Measurements from ENCODE around the gene EXOC3L4. TPM values are rescaled to one million over a fixed set of nuclear protein-coding genes. Genes with fewer than 3 reads are reported as not detected.
"Not testable (repeated sequence)": the region's sequence is repeated elsewhere in the genome, so short reads cannot be mapped to it uniquely, and the experiment has no call there.

EXOC3L4 gene
- polyA plus RNA-seq, 1 of the 3 experiments (the other 2 are of a cell fraction): 0.46 TPM

- Histone ChIP-seq H3K4me3 (ENCODE audit: low read depth in 2 of 2, low read length in 1 of 2) (no peak overlapping the region), H3K27ac (ENCODE audit: low read depth in 2 of 2, low read length in 1 of 2) (no peak overlapping the region), H3K9me2 (no peaks in the 10 kb centered on the region), H3F3A (replicated peaks; ENCODE audit: insufficient read depth) (no peaks in the 10 kb centered on the region), H4K20me1 (ENCODE audit: insufficient read depth) (no peaks in the 10 kb centered on the region), H3K9ac (no peak overlapping the region), H3K4me2 (no peak overlapping the region), H3K9me3 (no peaks in the 10 kb centered on the region), H3K4me1 (ENCODE audit: control insufficient read depth in 1 of 2, insufficient read depth in 2 of 2, low read depth in 1 of 2, low read length in 1 of 2) (peaks cover 0 to 11% of the 10 kb centered on the region in 2 experiments; a peak in 2 of 4 replicates), H3K27me3 (ENCODE audit: insufficient read depth) (no peaks in the 10 kb centered on the region), H3K36me3 (replicated peaks in 1 of 2; ENCODE audit: control insufficient read depth in 1 of 2, insufficient read depth in 2 of 2, low read length in 1 of 2) (no peaks in the 10 kb centered on the region), H2AFZ (ENCODE audit: low read depth) (no peak overlapping the region), H3K79me2 (ENCODE audit: insufficient read depth) (no peaks in the 10 kb centered on the region)
- ChIA-PET CTCF (no interaction called here), POLR2A (no interaction called here)
- 31% methylated on average over 6 of the region's 6 CpGs for WGBS (ENCODE audit: low lambda C conversion rate)
- peak; percentile 77 for DNase-seq
- TF ChIP-seq RXRA (IDR thresholded peaks at IDR 0.05; ENCODE audit: borderline replicate concordance, low read depth) (peak; percentile 95), MEF2A (IDR thresholded peaks at IDR 0.05; ENCODE audit: borderline replicate concordance, low read depth) (no peak), EP300 (IDR thresholded peaks at IDR 0.05; ENCODE audit: borderline replicate concordance in 1 of 2, low read depth in 1 of 2, low read length in 1 of 2) (no peak), FOSL2 (IDR thresholded peaks at IDR 0.05; ENCODE audit: borderline replicate concordance, low read depth) (no peak), SIN3A (IDR thresholded peaks at IDR 0.05; ENCODE audit: borderline replicate concordance, low read depth, low read length) (no peak), JUND (IDR thresholded peaks at IDR 0.05) (no peak), ZBTB33 (IDR thresholded peaks at IDR 0.05; ENCODE audit: borderline replicate concordance, low read depth) (no peak), YY1 (IDR thresholded peaks at IDR 0.05; ENCODE audit: low read depth) (no peak), MAX (IDR thresholded peaks at IDR 0.05; ENCODE audit: low read depth) (peak; percentile 49; the same call in 1 of the 2 replicates), USF2 (IDR thresholded peaks at IDR 0.05; ENCODE audit: borderline replicate concordance, low read depth, low read length) (no peak), REST (IDR thresholded peaks at IDR 0.05; ENCODE audit: low read depth, low read length) (no peak), CTCF (IDR thresholded peaks at IDR 0.05) (no peak), EZH2phosphoT487 (IDR thresholded peaks at IDR 0.05; ENCODE audit: borderline replicate concordance, low read depth) (no peak), TAF1 (IDR thresholded peaks at IDR 0.05; ENCODE audit: borderline replicate concordance, low read depth, low read length) (no peak), PBX3 (IDR thresholded peaks at IDR 0.05) (0 out of 2 replicates have a peak, but pooled peaks have one; percentile 38), ELF1 (IDR thresholded peaks at IDR 0.05) (no peak), POLR2AphosphoS5 (IDR thresholded peaks at IDR 0.05; ENCODE audit: low read depth, low read length) (no peak), FOXM1 (IDR thresholded peaks at IDR 0.05; ENCODE audit: low read depth) (no peak)
Measured at GRCh38 chr14:103155010-103155409, 60.5 kb downstream of the EXOC3L4 start.

- no CpG with 5 or more reads among the region's 12 CpGs for WGBS (ENCODE audit: low lambda C conversion rate)
- H2AFZ ChIP-seq (ENCODE audit: low read depth); H3K9me2 ChIP-seq; H3K79me2 ChIP-seq (ENCODE audit: insufficient read depth); H3K9ac ChIP-seq; H4K20me1 ChIP-seq (ENCODE audit: insufficient read depth); POLR2A ChIA-PET; H3K4me3 ChIP-seq (ENCODE audit: low read depth in 2 of 2, low read length in 1 of 2); H3F3A ChIP-seq (replicated peaks; ENCODE audit: insufficient read depth); H3K27ac ChIP-seq (ENCODE audit: low read depth in 2 of 2, low read length in 1 of 2); H3K36me3 ChIP-seq (replicated peaks in 1 of 2; ENCODE audit: control insufficient read depth in 1 of 2, insufficient read depth in 2 of 2, low read length in 1 of 2); H3K9me3 ChIP-seq; H3K4me2 ChIP-seq; H3K27me3 ChIP-seq (ENCODE audit: insufficient read depth); DNase-seq: not testable (repeated sequence)
- H3K4me1 ChIP-seq (ENCODE audit: control insufficient read depth in 1 of 2, insufficient read depth in 2 of 2, low read depth in 1 of 2, low read length in 1 of 2): peaks cover 0 to 11% of the 10 kb centered on the region in 2 experiments; a peak in 2 of 4 replicates
- CTCF ChIA-PET: interaction anchor here (1.0 kb wide), 1 partner anchor 28 kb away, joined by 3 read pairs; no protein-coding TSS in a partner anchor
Measured at GRCh38 chr14:103155416-103155815, 60.9 kb downstream of the EXOC3L4 start.

Data from SK-N-SH (cell line).